GM23338 (cell line): ENCODE measurements around the gene FAM131B. TPM values are rescaled to one million over a fixed set of nuclear protein-coding genes. Genes with fewer than 3 reads are reported as not detected.

Experiments used
- ATAC-seq: fragments of 200-7000 bp; cut with Tn5 transposase; 3 replicates; pipeline ENCODE4 v1.9.1; 2020
- DNase-seq: peaks from one replicate; pipeline ENCODE4 v3.0.0-alpha.2; 2015; ENCODE audit warnings: low spot score
- H2AFZ ChIP-seq: fragments of 200-600 bp; sonication (generic); 2 replicates; pipeline ENCODE4 v1.8.0; 2016; ENCODE audit warnings: antibody characterized with exemption, mild to moderate bottlenecking, moderate library complexity
- H3F3A ChIP-seq: fragments of 200-600 bp; sonication (generic); replicated peaks from 2 replicates; pipeline ENCODE4 v1.8.0; 2017; ENCODE audit warnings: antibody characterized with exemption, mixed run types, low read depth
- H3K27ac ChIP-seq: fragments of 200-600 bp; sonication (generic); 2 replicates; pipeline ENCODE4 v1.6.1; 2016; ENCODE audit warnings: low read depth
- H3K27me3 ChIP-seq: fragments of 200-600 bp; sonication (generic); 2 replicates; pipeline ENCODE4 v1.8.0; 2016; ENCODE audit warnings: mild to moderate bottlenecking, mixed run types, moderate library complexity; ENCODE audit not compliant: insufficient read depth
- H3K36me3 ChIP-seq: fragments of 200-600 bp; sonication (generic); 2 replicates; pipeline ENCODE4 v1.8.0; 2016; ENCODE audit warnings: mild to moderate bottlenecking; ENCODE audit not compliant: insufficient read depth
- H3K4me1 ChIP-seq: fragments of 200-600 bp; sonication (generic); 2 replicates; pipeline ENCODE4 v1.8.0; 2016; ENCODE audit warnings: mild to moderate bottlenecking, moderate library complexity; ENCODE audit not compliant: insufficient read depth
- H3K4me2 ChIP-seq: fragments of 200-600 bp; sonication (generic); 2 replicates; pipeline ENCODE4 v1.7.1; 2017; ENCODE audit warnings: mixed run types
- H3K4me3 ChIP-seq: fragments of 200-600 bp; sonication (generic); 2 replicates; pipeline ENCODE4 v1.6.1; 2016; ENCODE audit warnings: mixed run types
- H3K79me2 ChIP-seq: fragments of 200-600 bp; sonication (generic); replicated peaks from 2 replicates; pipeline ENCODE4 v1.8.0; 2017; ENCODE audit warnings: mild to moderate bottlenecking; ENCODE audit not compliant: insufficient read depth
- H3K9me2 ChIP-seq: fragments of 200-600 bp; sonication (generic); 2 replicates; pipeline ENCODE4 v1.8.0; 2017; ENCODE audit not compliant: insufficient read depth
- H4K20me1 ChIP-seq: fragments of 200-600 bp; sonication (generic); replicated peaks from 2 replicates; pipeline ENCODE4 v1.8.0; 2017; ENCODE audit warnings: mild to moderate bottlenecking; ENCODE audit not compliant: insufficient read depth
- H3K27ac Mint-ChIP-seq: 2 replicates; pipeline ENCODE4 v1.8.0; 2020; ENCODE audit warnings: inconsistent platforms, mild to moderate bottlenecking, moderate library complexity, mixed read lengths
- H3K27me3 Mint-ChIP-seq: 3 replicates; pipeline ENCODE4 v1.8.0; 2022; ENCODE audit warnings: low read depth, mild to moderate bottlenecking, moderate library complexity, mixed read lengths, inconsistent platforms; ENCODE audit not compliant: insufficient read depth, poor library complexity
- H3K36me3 Mint-ChIP-seq: 3 replicates; pipeline ENCODE4 v1.8.0; 2021; ENCODE audit warnings: low read depth, mild to moderate bottlenecking, inconsistent platforms, moderate library complexity, mixed read lengths
- H3K4me1 Mint-ChIP-seq: 3 replicates; pipeline ENCODE4 v1.8.0; 2020; ENCODE audit warnings: mild to moderate bottlenecking, inconsistent platforms, mixed read lengths
- H3K4me3 Mint-ChIP-seq: 3 replicates; pipeline ENCODE4 v1.8.0; 2021; ENCODE audit warnings: moderate library complexity, mild to moderate bottlenecking, inconsistent platforms, mixed read lengths
- H3K9me3 Mint-ChIP-seq: 3 replicates; pipeline ENCODE4 v1.8.0; 2020; ENCODE audit warnings: moderate library complexity, mild to moderate bottlenecking, inconsistent platforms, mixed read lengths
- CTCF ChIP-seq, 2 experiments: fragments of 200-600 bp in 1 of 2; sonication (generic) in 1 of 2; conservative IDR thresholded peaks; 2 replicates each; pipeline versions ENCODE4 v1.5.1 to v1.6.1; 2016 to 2017; ENCODE audit warnings: antibody characterized with exemption in 2 of 2, low read depth in 2 of 2, mild to moderate bottlenecking in 2 of 2, moderate library complexity in 1 of 2
- ETS1 ChIP-seq: IDR thresholded peaks from 2 replicates; pipeline ENCODE4 v1.6.1; 2016; ENCODE audit warnings: antibody characterized with exemption
- EZH2 ChIP-seq: fragments of 200-600 bp; sonication (generic); IDR thresholded peaks from one replicate; pipeline ENCODE4 v1.8.0; 2017; ENCODE audit warnings: antibody characterized with exemption, mild to moderate bottlenecking, low read depth; ENCODE audit not compliant: unreplicated experiment
- EZH2phosphoT487 ChIP-seq: fragments of 200-600 bp; sonication (generic); IDR thresholded peaks from one replicate; pipeline ENCODE4 v1.8.1; 2018; ENCODE audit warnings: antibody characterized with exemption; ENCODE audit not compliant: unreplicated experiment
- NANOG ChIP-seq: IDR thresholded peaks from 2 replicates; pipeline ENCODE4 v1.6.1; 2016; ENCODE audit warnings: antibody characterized with exemption, borderline replicate concordance
- POLR2AphosphoS5 ChIP-seq: IDR thresholded peaks from 2 replicates; pipeline ENCODE4 v1.6.1; 2016; ENCODE audit warnings: antibody characterized with exemption, low read depth
- REST ChIP-seq: IDR thresholded peaks from one replicate; pipeline ENCODE4 v1.6.1; 2018; ENCODE audit warnings: antibody characterized with exemption; ENCODE audit not compliant: unreplicated experiment
- STAT1 ChIP-seq: IDR thresholded peaks from one replicate; pipeline ENCODE4 v1.6.1; 2016; ENCODE audit warnings: antibody characterized with exemption; ENCODE audit not compliant: unreplicated experiment
- ZNF114 ChIP-seq: fragments of 250-450 bp; sonication (Bioruptor Pico); IDR thresholded peaks from 2 replicates; pipeline ENCODE4 v1.5.0; 2020; ENCODE audit warnings: mild to moderate bottlenecking, moderate library complexity
- ZNF331 ChIP-seq: fragments of 250-450 bp; sonication (Bioruptor Pico); IDR thresholded peaks from 2 replicates; pipeline ENCODE4 v1.5.0; 2020; ENCODE audit warnings: low read depth, mild to moderate bottlenecking, moderate library complexity
- polyA plus RNA-seq: library from polyadenylated mRNA; unstranded; fragments of >200 nt; fragmentation: Nextera tagmentation; extraction: Ambion mirVana; gene quantifications from 2 replicates; pipeline ENCODE4 v1.2.1, GENCODE V29; 2016
- total RNA-seq: library from RNA; depleted of rRNA; stranded (reverse); fragments of >200 nt; shearing (Covaris generic); gene quantifications from 2 replicates; pipeline ENCODE4 v1.2.3, GENCODE V29; 2014

FAM131B gene
- total and polyA plus RNA-seq, 2 experiments from 2014 or later, result 4.7 to 30.2 TPM

- TF ChIP-seq REST (no peak), ETS1 (no peak), POLR2AphosphoS5 (no peak), NANOG (no peak), ZNF114 (CRISPR knock-in tag) (no peak), STAT1 (no peak), EZH2phosphoT487 (no peak), EZH2 (no peak), ZNF331 (CRISPR knock-in tag) (no peak), CTCF (conservative IDR thresholded peaks at IDR 0.05; ENCODE audit: low read depth in 2 of 2) (no peak)
Measured at GRCh38 chr7:143382791-143383641, 20.5 kb upstream of the FAM131B start (continued).

- no peaks in the 10 kb centered on the region for H3K9me2 ChIP-seq
- DNase-seq, result no peak
- H3K36me3 Mint-ChIP-seq, result peaks cover 9% of the 10 kb centered on the region; the same call in 2 of the 3 replicates
- TF ChIP-seq STAT1 (no peak), ETS1 (no peak), POLR2AphosphoS5 (no peak)
Measured at GRCh38 chr7:143382126-143382790, 19.7 kb upstream of the FAM131B start.

More at GRCh38 chr7:143382126-143382790, 19.7 kb upstream of the FAM131B start:
- Mint-ChIP-seq H3K4me3 (peak overlapping the region; percentile 74), H3K4me1 (peaks cover 27% of the 10 kb centered on the region), H3K27ac (0 out of 2 replicates have a peak overlapping the region, but pooled peaks have one; percentile 8), H3K27me3 (peaks cover 4% of the 10 kb centered on the region), H3K9me3 (no peaks in the 10 kb centered on the region)
- Histone ChIP-seq H4K20me1 (peaks cover 31% of the 10 kb centered on the region), H3K4me2 (peak overlapping the region; percentile 95), H2AFZ (no peak overlapping the region), H3K27ac (peak overlapping the region; percentile 63; the same call in 1 of the 2 replicates), H3K4me1 (peaks cover 29% of the 10 kb centered on the region), H3K27me3 (no peaks in the 10 kb centered on the region), H3F3A (peaks cover 20% of the 10 kb centered on the region; the same call in 1 of the 2 replicates), H3K36me3 (peaks cover 7% of the 10 kb centered on the region; the same call in 1 of the 2 replicates), H3K79me2 (peaks cover 60% of the 10 kb centered on the region), H3K4me3 (peak overlapping the region; percentile 99)
- no peak for ATAC-seq
